NCI-H146 treated with DMSO at 0.1 percent for 48 hours (cell line): ENCODE results near the gene MRPS23.

Experiments used
- DNase-seq: peaks from one replicate; lab custom pipeline; 2025; ENCODE audit not compliant: unreplicated experiment; lab: John Stamatoyannopoulos, UW

The MRPS23 gene

GRCh38 chr17:57838857-57839570 is 10.8 kb downstream of the MRPS23 start:
- DNase-seq: no peak

GRCh38 chr17:57838453-57838852 is 11.4 kb downstream of the MRPS23 start:
- no peak for DNase-seq

GRCh38 chr17:57835333-57835900 is 14.4 kb downstream of the MRPS23 start:
- no peak for DNase-seq

- no peak for DNase-seq
Observed at GRCh38 chr17:57834146-57834741, 15.6 kb downstream of the MRPS23 start.

DNA sequence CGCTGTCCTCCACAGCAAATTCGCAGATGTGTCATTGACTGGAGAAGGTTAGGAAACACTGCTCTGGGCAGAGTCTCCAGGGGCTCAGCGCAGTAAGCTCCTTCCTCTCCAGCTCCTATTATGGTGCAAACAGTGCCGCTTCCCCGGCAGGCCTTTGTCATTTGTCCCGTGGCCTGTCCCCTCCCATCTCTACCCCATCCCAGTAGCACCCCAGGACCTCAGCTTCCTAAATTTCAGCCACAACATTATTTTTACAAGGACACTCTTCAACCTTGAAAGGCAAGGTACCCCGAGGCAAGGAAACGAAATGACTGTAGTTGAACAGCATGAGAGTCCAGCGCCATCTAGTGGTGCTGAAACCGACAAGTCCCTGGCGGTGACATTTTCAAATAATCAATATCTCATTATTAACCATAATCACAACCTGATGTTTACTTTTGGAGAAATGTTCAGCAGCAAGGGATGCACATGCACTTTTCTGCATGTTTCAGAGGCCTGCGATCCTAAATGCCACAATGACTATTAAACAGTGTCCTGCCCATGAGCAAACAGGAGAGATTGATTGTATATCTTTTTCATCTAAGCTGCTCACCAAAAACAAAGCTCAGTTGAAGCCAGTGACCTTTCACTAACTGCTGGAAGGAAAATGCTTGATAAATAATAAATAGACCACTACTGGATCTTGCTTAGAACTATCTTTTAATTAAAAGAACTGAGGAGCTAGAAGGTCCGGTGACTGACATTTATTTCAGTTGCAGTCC is 16.5 kb downstream of the MRPS23 start:
- peak; percentile 83 for DNase-seq

GRCh38 chr17:57832314-57833178 is 17.3 kb downstream of the MRPS23 start:
- DNase-seq: no peak

- DNase-seq: no peak
Observed at GRCh38 chr17:57830880-57831279, 19.0 kb downstream of the MRPS23 start.

- DNase-seq: peak; percentile 62
Observed at GRCh38 chr17:57823469-57824401, 26.1 kb downstream of the MRPS23 start.

GRCh38 chr17:57819867-57820266 is 30.0 kb downstream of the MRPS23 start:
- DNase-seq: no peak

- DNase-seq: no peak
Observed at GRCh38 chr17:57819285-57819684, 30.6 kb downstream of the MRPS23 start.

GRCh38 chr17:57818066-57818465 is 31.8 kb downstream of the MRPS23 start:
- DNase-seq: no peak

DNA sequence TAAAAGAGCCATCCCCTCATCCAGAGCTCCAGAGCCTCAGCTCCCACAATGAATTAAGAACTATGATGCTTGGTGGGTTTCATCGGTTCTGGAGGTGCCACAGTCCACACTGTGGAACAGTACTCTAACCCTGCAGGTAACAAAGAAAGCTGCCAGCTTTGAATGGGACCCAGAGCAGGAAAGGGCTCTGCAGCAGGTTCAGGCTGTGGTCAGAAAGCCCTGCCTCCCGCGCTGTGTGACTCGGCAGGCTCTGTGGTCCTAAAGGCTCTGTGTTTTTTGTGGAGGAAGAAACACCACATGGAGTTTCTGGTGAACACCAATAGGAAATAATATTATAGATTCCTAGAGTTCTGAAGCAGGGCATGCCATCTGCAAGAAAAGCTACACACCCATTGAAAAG is 32.5 kb downstream of the MRPS23 start:
- DNase-seq: no peak

DNA sequence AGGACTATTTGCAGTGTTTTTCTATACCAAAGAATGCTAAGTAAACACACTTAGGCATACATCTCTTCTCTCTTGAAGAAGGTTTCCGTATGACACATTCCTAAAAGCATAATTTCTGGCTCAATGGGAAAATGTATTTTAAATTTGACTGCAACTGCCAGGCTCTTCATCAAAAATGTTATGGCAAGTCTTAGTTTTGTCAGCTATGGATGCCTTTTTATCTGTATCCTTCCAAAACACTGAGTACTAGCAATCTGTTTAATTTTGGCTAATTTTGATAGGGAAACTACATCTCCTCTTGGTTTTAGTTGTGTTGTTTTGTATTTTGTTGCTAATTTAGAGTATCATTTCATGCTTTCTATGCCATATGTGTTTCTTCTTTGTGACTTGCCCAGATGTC is 35.4 kb downstream of the MRPS23 start:
- no peak for DNase-seq

DNA sequence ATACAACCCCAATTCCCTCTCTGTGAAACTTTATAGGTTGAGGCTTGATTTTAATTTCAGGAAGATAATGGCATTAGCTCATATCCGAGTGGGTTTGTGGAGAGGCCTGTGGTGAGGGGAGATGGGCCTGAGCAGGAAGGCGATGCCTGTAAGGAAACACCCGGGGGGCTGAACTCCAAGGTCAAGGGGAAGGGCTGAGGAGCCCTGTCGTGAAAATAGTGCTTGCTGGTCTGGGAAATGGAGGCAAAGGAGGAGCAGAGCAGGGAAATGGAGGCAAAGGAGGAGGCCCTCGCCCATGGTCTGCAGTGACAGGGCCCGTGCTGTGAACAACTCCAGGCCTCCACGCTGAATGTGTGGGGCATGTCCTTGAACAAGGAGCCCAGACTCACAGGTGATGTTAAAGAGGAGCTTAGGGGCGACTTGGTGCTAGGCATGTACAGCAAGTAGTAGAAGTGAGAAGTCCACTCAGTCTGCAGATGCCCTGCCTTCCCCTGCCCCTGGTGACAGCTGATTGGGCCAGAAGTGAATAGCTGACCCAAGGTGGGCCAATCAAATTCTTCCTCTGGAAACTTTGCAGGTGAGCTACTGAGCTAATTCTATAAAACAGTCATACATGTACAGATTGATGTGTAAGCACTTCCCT is 38.1 kb downstream of the MRPS23 start:
- peak; percentile 77 for DNase-seq

GRCh38 chr17:57810721-57811637 is 38.9 kb downstream of the MRPS23 start:
- peak; percentile 95 for DNase-seq

DNA sequence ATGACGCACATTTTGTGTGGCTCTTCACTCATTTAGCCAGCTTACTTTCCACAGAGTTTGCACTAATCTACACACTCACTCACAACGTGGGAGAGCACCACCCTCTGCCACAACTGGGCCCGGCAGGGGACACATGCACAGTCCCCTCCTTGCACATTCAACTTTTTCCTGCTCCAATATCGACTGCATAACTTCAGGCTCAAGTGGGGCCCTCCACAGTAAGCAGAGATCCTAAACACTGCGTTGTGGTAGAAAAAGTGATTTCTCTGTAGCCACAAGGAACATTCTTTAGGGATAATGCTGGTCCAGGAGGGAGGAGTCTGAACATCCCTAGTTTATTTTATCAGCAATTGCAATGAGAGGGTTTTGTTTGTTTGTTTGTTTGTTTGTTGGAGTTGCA is 40.0 kb downstream of the MRPS23 start:
- DNase-seq: no peak

DNA sequence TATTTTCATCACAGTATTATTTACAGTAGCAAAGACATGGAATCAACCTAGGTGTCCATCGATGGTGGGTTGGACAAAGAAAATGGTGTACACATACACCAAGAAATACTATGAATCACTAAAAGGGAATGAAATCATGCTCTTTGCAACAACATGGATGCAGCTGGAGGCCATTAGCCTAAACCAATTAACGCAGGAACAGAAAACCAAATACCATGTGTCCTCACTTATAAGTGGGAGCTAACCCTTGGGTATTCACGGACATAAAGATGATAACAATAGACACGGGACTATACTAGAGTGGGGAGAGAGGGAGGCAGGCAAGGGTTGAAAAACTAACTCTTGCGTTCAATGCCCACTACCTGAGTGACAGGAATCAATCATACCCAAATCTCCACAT is 41.0 kb downstream of the MRPS23 start:
- DNase-seq: no peak

DNA sequence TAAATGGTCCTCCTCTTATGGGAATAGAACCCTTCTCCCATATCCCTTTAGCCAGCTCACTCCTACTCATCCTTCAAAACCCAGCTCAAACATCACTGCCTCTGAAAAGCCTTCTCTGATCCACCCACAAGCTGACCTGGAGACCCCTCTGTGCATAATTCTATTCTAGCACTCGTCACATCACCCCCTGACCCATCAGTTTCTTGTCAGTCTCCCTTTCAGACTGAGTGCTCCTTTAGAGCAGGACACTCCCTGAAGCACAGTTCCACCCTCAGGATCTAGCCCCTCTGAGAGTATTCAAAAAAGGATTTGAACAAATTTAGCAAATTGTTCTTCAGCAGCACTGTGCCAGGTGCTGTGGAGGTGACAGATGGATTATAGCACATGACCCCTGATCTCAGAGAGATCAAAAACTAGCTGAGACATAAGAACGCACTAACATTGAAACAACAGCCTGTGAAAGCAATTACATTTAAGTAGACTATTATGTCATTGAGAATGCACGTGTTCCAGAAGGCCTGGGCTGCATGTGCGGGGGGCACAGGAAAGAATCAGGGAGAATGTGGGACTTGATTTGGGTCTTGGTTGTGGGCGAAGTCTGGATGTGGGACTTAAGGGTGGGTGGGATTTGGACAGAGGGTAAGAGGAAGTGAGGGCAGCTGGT is 43.5 kb downstream of the MRPS23 start:
- peak; percentile 53 for DNase-seq
